Liver (tissue), 3 donors: ENCODE measurements around the gene SP100.

ENCODE experiments used
- CTCF ChIP-seq: fragments of 150-350 bp; IDR thresholded peaks from 2 replicates; pipeline ENCODE4 v1.5.1; 2017; ENCODE audit warnings: improper control_type of control experiment, low read depth, low read length; ENCODE audit not compliant: missing input control
- JUND ChIP-seq, 2 donors: IDR thresholded peaks; 2 replicates each; pipeline ENCODE4 v1.6.1; 2016; ENCODE audit warnings: antibody characterized with exemption in 2 of 2
- SP1 ChIP-seq: IDR thresholded peaks from 2 replicates; pipeline ENCODE4 v1.6.1; 2018; ENCODE audit warnings: antibody characterized with exemption, mild to moderate bottlenecking
- TAF1 ChIP-seq: conservative IDR thresholded peaks from 2 replicates; pipeline ENCODE4 v1.6.1; 2016; ENCODE audit warnings: antibody characterized with exemption, mild to moderate bottlenecking
- donor health status: healthy.
- donor health status: healthy.

- TF ChIP-seq CTCF, result no peak
- TF ChIP-seq TAF1, result no peak
- no peak for TF ChIP-seq JUND (IDR thresholded peaks at IDR 0.05)
- TF ChIP-seq SP1, result no peak
These were observed 27.5 kb downstream of the SP100 start for GRCh38 chr2:230443541-230443940.
